Ovary (tissue), 9 donors: ENCODE results near the gene GPX6. TPM values are rescaled to one million over a fixed set of nuclear protein-coding genes. Genes with fewer than 3 reads are reported as not detected.
"Not testable (repeated sequence)": the region's sequence is repeated elsewhere in the genome, so short reads cannot be mapped to it uniquely, and the experiment has no call there.

Source experiments
- DNase-seq, 5 donors: peaks; one replicate each; pipeline ENCODE4 v3.0.0-alpha.2; 2019 to 2020
- H3K27ac ChIP-seq, 2 donors: fragments of 200-600 bp; one replicate each; pipeline versions ENCODE4 v1.5.1 to v1.8.0; 2019 to 2022
- H3K27me3 ChIP-seq: fragments of 200-600 bp; one replicate; pipeline ENCODE4 v1.8.0; 2022
- H3K36me3 ChIP-seq: fragments of 200-600 bp; sonication (generic); one replicate; pipeline ENCODE4 v1.5.1; 2019
- H3K4me1 ChIP-seq: one replicate; pipeline ENCODE4 v1.8.1; 2013; ENCODE audit warnings: mild to moderate bottlenecking, moderate library complexity; ENCODE audit not compliant: insufficient read depth
- H3K4me3 ChIP-seq: fragments of 200-600 bp; sonication (generic); one replicate; pipeline ENCODE4 v1.5.1; 2017
- H3K9me3 ChIP-seq, 2 donors: fragments of 200-600 bp in 1 of 2; sonication (generic) in 1 of 2; one replicate each; pipeline versions ENCODE4 v1.5.1 to v1.8.1; 2013 to 2019; ENCODE audit warnings: mild to moderate bottlenecking in 1 of 2, moderate library complexity in 1 of 2
- CTCF ChIP-seq, 3 donors: fragments of 450-650 bp in 2 of 3; fragments of 200-600 bp in 1 of 3; IDR thresholded peaks; one replicate each; pipeline versions ENCODE4 v1.5.1 to v1.8.0; 2016 to 2022; ENCODE audit warnings: antibody characterized with exemption in 3 of 3, mild to moderate bottlenecking in 1 of 3
- EP300 ChIP-seq: sonication (generic); formaldehyde crosslinking; IDR thresholded peaks from one replicate; pipeline ENCODE4 v1.6.1; 2017; ENCODE audit warnings: antibody characterized with exemption
- POLR2A ChIP-seq: fragments of 450-650 bp; IDR thresholded peaks from one replicate; pipeline ENCODE4 v1.6.1; 2017; ENCODE audit warnings: antibody characterized with exemption, mild to moderate bottlenecking, moderate library complexity
- WGBS, 3 donors: extraction: QIAGEN DNeasy Blood & Tissue Kit in 1 of 3; methylation state at CpG; one replicate each; pipeline versions ENCODE4 v1.1.5 to v1.1.7; 2013 to 2017; 5-methylcytosine and 5-hydroxymethylcytosine counted together
- intact Hi-C, 4 donors: fragments of 100-400 bp; cut with DNase I; formaldehyde crosslinking; loops; one replicate each; pipeline versions ENCODE4 v1.11.0 to v1.15.1; 2022 to 2023
- polyA plus RNA-seq, 2 donors: library from polyadenylated mRNA; stranded (reverse); fragments of 200-250 nt in 1 of 2; fragments of 350-450 nt in 1 of 2; fragmentation: Illumina TruSeq in 1 of 2; extraction: RNeasy Lipid Tissue Mini Kit (QIAGEN cat#74804) in 1 of 2; gene quantifications; one replicate each; pipeline ENCODE4 v1.2.3, GENCODE V29; 2013 to 2014
- total RNA-seq, 7 donors: library from RNA; depleted of rRNA in 2 of 7; stranded (reverse); fragments of >200 nt in 2 of 7; fragmentation: NEBNext Ultra II Directional in 3 of 7; extraction: Animal tissue kit (Norgen Biotek cat#: 25700) in 3 of 7; gene quantifications; one replicate each; pipeline versions ENCODE4 v1.1.0 to v1.2.4, GENCODE V29; 2016 to 2023
- donor health status: DM: no; HTN: no; CAD: no; lungs with moderate emphysema.
- donor health status: DM: no; HTN: no; CAD: no.
- donor health status: Bipolar disorder and iron deficiency.
- donor health status: DM: yes; HTN: yes; CAD: no.
- donor health status: DM: no; HTN: no; CAD: no.
- donor health status: DM: yes; HTN: yes; CAD: no.

The GPX6 gene
- total and polyA plus RNA-seq, 9 donors = not detected

- H3K36me3 ChIP-seq = no peaks in the 10 kb centered on the region
- H3K4me3 ChIP-seq = no peak overlapping the region
- no peak for DNase-seq
- no peak for TF ChIP-seq CTCF (IDR thresholded peaks at IDR 0.05)
- TF ChIP-seq EP300 = no peak
- TF ChIP-seq POLR2A = no peak
- H3K4me1 ChIP-seq = no peaks in the 10 kb centered on the region
- intact Hi-C loops = no loop called here
- H3K27me3 ChIP-seq = no peaks in the 10 kb centered on the region
- no peak overlapping the region for H3K27ac ChIP-seq
- 83 to 92% (median 92%) methylated on average over 1 of the region's 1 CpG for WGBS, 3 donors
- H3K9me3 ChIP-seq = no peaks in the 10 kb centered on the region
These were observed 9.9 kb downstream of the GPX6 start for GRCh38 chr6:28505733-28506132.

- H3K27ac ChIP-seq, H3K4me1 ChIP-seq, H3K9me3 ChIP-seq, H3K36me3 ChIP-seq, intact Hi-C loops, H3K4me3 ChIP-seq, H3K27me3 ChIP-seq, DNase-seq: not testable (repeated sequence)
- WGBS, 3 donors = 61 to 70% (median 67%) methylated on average over 7 of the region's 7 CpGs
These were observed 12.8 kb downstream of the GPX6 start for GRCh38 chr6:28502709-28503305.

GRCh38 chr6:28502136-28502535 is 13.5 kb downstream of the GPX6 start:
- not testable (repeated sequence) for H3K36me3 ChIP-seq

GRCh38 chr6:28501259-28501658 is 14.3 kb downstream of the GPX6 start:
- no peak for DNase-seq

More at GRCh38 chr6:28502136-28502535, 13.5 kb downstream of the GPX6 start:
- H3K27ac ChIP-seq, DNase-seq, H3K4me1 ChIP-seq, H3K4me3 ChIP-seq, H3K9me3 ChIP-seq, intact Hi-C loops, H3K27me3 ChIP-seq: not testable (repeated sequence)
- WGBS, 3 donors = 88 to 97% (median 96%) methylated on average over 31 to 35 of the region's 35 CpGs

GRCh38 chr6:28497893-28498292 is 17.7 kb downstream of the GPX6 start:
- H3K4me1 ChIP-seq = no peaks in the 10 kb centered on the region
- no peaks in the 10 kb centered on the region for H3K27me3 ChIP-seq
- DNase-seq = no peak
- 44 to 50% (median 48%) methylated on average over 3 of the region's 3 CpGs for WGBS, 3 donors
- H3K36me3 ChIP-seq = no peaks in the 10 kb centered on the region
- no peak overlapping the region for H3K27ac ChIP-seq
- H3K4me3 ChIP-seq = no peak overlapping the region
- intact Hi-C loops = no loop called here
- TF ChIP-seq POLR2A (no peak), CTCF (IDR thresholded peaks at IDR 0.05) (no peak), EP300 (no peak)
- no peaks in the 10 kb centered on the region for H3K9me3 ChIP-seq

More at GRCh38 chr6:28501259-28501658, 14.3 kb downstream of the GPX6 start:
- H3K36me3 ChIP-seq = no peaks in the 10 kb centered on the region
- no peak overlapping the region for H3K27ac ChIP-seq
- no peaks in the 10 kb centered on the region for H3K4me1 ChIP-seq
- intact Hi-C loops = no loop called here
- H3K27me3 ChIP-seq = no peaks in the 10 kb centered on the region
- no peak overlapping the region for H3K4me3 ChIP-seq
- TF ChIP-seq POLR2A (no peak), EP300 (no peak), CTCF (IDR thresholded peaks at IDR 0.05) (no peak)
- 81 to 91% (median 82%) methylated on average over 6 of the region's 6 CpGs for WGBS, 3 donors
- H3K9me3 ChIP-seq = no peaks in the 10 kb centered on the region
